ENCODE data around the gene WSB1.

DNA sequence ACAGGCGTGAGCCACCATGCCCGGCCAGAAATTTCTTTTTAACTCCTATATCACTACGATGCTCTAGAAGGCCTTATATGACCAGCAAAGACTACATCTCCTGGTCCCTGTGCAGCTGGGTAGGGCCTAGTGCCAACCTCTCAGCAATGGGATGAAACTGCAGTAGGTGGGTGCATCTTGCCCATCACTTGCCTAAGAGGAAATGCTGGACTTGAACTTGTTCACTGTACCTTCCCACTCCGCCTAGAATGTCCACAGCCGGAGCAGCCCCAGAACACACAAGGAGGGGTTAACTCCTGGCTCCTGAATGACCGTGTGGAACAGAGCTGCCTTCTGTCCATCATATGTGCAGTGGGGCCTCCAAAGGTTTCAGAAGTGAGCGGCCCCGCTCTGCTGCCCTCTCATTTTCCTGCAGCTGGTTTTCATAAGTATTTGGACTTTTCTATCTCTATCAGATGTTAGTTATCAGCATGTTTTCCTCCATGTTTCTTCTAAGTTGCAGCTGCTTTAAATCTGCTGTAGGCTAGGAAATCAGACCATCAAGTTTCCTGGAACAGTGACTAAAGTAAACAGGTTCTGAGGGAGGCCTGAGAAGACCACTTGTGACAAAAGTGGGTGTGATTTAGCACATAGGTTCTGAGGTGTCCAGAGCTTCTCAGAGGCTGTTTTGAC, 52.5 kb downstream of the WSB1 start:
- TF ChIP-seq JUND (IDR thresholded peaks at IDR 0.05; ENCODE audit: borderline replicate concordance, low read depth, low read length), result peak; percentile 26; the same call in 1 of the 2 replicates
- peak; percentile 37; the same call in 1 of the 3 replicates for TF ChIP-seq JUND (tag; IDR thresholded peaks at IDR 0.05; ENCODE audit: borderline replicate concordance, low read depth, low read length)
- TF ChIP-seq ZNF274 (IDR thresholded peaks at IDR 0.05; ENCODE audit: borderline replicate concordance, low read depth, low read length), result no peak
- TF ChIP-seq POLR2AphosphoS5 (IDR thresholded peaks at IDR 0.05; ENCODE audit: control insufficient read depth, insufficient read depth, low read depth, low read length), result no peak
- TF ChIP-seq EGR1 (conservative IDR thresholded peaks at IDR 0.05), result no peak
- no peak for TF ChIP-seq FOXA1 (IDR thresholded peaks at IDR 0.05; ENCODE audit: borderline replicate concordance)
- no peak for TF ChIP-seq ZNF384 (IDR thresholded peaks at IDR 0.05; ENCODE audit: low read depth, low read length)
- no peak for TF ChIP-seq REST (IDR thresholded peaks at IDR 0.05; ENCODE audit: borderline replicate concordance)
- no peak for TF ChIP-seq REST (CRISPR knock-in tag; IDR thresholded peaks at IDR 0.05; ENCODE audit: low read depth)
- TF ChIP-seq, protein P1, sequence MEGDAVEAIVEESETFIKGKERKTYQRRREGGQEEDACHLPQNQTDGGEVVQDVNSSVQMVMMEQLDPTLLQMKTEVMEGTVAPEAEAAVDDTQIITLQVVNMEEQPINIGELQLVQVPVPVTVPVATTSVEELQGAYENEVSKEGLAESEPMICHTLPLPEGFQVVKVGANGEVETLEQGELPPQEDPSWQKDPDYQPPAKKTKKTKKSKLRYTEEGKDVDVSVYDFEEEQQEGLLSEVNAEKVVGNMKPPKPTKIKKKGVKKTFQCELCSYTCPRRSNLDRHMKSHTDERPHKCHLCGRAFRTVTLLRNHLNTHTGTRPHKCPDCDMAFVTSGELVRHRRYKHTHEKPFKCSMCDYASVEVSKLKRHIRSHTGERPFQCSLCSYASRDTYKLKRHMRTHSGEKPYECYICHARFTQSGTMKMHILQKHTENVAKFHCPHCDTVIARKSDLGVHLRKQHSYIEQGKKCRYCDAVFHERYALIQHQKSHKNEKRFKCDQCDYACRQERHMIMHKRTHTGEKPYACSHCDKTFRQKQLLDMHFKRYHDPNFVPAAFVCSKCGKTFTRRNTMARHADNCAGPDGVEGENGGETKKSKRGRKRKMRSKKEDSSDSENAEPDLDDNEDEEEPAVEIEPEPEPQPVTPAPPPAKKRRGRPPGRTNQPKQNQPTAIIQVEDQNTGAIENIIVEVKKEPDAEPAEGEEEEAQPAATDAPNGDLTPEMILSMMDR (IDR thresholded peaks at IDR 0.05 in 2 of 3, conservative IDR thresholded peaks at IDR 0.05 in 1 of 3; ENCODE audit: insufficient read depth in 2 of 3, low read depth in 1 of 3, low read length in 3 of 3), result no peak
- TF ChIP-seq CREB3 (tag; conservative IDR thresholded peaks at IDR 0.05; ENCODE audit: low read depth), result no peak; the same call in 1 of the 2 replicates
